HG03442 (cell line): ENCODE results near the gene NBPF1.
"Not testable (repeated sequence)": the region's sequence is repeated elsewhere in the genome, so short reads cannot be mapped to it uniquely, and the experiment has no call there.

Source experiments
- ATAC-seq: cut with Tn5 transposase; IDR thresholded peaks from one replicate; pipeline ENCODE4 v1.9.1; 2021; ENCODE audit warnings: mild to moderate bottlenecking, moderate library complexity; ENCODE audit not compliant: unreplicated experiment

NBPF1 gene

GRCh38 chr1:16557034-16557433 lies 56.3 kb downstream of the NBPF1 start:
- ATAC-seq, result not testable (repeated sequence)

GRCh38 chr1:16553244-16553643 lies 60.1 kb downstream of the NBPF1 start:
- not testable (repeated sequence) for ATAC-seq

DNA sequence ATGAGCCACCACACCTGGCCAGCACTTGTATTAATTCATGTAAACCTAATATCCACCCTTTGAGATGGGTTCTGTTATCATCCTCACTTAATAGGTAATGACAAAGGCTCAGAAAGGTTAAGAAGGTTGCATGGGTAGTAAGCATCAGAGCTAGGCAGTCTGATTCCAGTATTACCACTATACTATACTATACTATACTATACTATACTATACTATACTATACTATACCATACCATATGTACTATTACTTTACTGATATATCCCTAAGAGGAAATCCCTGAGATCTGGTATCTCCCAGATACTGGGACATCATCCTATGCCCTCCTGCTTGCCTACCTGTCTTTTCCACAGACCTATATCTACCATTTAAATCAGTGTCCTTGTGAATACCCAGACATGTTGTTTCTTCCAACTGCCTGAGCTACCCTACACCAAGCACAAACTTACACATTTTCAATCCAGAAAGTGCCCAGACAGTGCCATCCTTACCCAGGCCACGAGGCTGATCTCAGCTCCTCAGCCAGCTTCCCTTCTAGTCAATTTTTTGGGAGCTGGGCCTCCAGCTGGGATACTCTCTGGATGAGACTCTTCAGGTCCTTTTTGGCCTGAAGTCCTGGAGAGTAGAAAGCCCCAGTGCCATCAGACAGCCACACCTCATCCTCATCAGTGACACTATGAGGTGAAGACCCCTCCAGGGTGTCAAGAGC lies 63.0 kb downstream of the NBPF1 start:
- ATAC-seq, result not testable (repeated sequence)

DNA sequence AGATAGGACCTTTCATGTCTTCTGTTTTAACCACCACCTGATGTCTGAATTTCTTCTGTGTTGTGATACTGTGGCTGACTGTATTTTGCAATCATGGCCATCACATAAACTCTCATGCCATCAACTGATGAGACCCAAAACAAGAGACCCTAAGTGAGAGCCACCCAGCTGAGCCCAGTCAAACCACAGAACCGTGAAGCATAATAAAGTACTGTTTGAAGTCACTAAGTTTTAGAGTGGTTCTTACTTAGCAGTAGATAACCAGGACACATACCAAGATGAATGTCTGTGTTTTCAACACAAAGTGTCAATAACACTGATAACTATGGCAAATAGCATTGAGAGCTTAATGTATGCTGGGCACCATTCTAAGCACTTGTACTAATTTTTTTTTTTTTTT lies 63.8 kb downstream of the NBPF1 start:
- not testable (repeated sequence) for ATAC-seq

DNA sequence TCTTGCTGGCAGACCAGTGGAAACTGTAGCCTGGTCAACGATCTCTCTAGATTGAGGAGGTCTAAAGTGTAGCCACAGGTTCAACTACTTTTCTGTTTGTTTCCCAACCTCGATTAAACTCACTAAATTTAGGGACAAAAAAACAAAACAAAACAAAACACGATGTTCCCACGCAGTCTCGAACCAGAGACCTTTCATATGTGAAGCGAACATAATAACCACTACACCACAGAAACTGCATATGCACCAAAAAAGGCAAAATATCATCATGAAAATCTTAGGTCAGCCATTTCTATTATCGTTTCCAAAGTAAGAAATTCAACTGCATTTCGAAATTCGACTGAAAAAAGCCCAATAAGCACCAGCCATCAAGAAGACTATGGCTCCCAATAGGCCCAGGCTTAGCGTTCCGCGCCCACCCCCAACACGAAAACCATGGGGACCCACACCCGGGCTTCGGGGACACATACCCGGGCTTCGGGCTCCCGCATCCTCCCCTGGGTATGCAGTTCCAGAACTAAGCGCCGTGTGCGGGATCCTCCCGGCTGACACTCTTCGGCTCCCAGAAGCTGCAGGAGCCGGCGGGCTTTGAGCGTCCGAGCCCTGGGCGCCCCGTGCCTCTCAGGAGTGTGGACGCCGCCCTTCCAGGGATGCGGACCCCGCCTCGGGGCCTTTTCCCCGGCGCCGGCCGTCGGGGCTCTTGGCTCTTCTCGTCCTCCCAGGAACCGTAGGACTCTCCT lies 65.7 kb downstream of the NBPF1 start:
- not testable (repeated sequence) for ATAC-seq

DNA sequence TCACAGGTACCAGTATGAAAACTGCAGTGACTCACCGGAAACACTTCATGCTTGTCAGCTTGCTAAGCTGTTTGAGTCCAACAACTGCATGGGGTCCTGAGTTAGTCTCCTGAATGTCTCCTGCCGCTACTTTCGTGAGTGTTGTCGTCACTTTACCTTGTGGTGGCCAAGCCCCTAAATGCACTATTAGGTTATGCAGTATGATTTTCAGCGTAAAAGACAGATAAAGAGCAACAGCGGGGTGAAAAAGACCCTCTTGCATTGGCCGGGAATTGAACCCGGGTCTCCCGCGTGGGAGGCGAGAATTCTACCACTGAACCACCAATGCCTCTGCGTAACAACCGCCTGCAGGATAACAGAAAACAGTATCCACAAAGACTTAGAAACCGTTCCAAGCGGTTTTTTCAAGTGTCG lies 67.7 kb downstream of the NBPF1 start:
- ATAC-seq, result not testable (repeated sequence)

- ATAC-seq, result not testable (repeated sequence)
These were observed 72.9 kb downstream of the NBPF1 start for GRCh38 chr1:16540421-16540893.

GRCh38 chr1:16537528-16537927 lies 75.8 kb downstream of the NBPF1 start:
- not testable (repeated sequence) for ATAC-seq

DNA sequence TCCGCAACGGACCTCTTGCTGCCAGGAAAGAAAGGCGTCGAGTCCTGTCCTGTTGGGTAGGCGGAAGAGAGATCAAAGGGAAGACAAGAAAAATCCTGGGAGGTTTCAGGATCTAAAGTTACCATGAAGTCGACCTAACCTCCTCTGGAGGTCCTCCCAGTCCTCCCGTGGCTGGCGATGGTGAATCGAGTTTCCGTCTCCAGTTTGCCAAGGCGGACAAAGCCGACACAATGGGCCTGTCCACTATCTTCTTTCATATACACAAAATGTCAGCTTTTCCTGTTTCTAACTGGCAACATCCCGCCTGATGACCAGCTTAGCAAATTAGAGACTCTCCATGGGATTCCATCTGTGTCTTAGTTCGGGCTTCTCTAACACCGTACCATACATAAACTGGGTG lies 76.6 kb downstream of the NBPF1 start:
- not testable (repeated sequence) for ATAC-seq

DNA sequence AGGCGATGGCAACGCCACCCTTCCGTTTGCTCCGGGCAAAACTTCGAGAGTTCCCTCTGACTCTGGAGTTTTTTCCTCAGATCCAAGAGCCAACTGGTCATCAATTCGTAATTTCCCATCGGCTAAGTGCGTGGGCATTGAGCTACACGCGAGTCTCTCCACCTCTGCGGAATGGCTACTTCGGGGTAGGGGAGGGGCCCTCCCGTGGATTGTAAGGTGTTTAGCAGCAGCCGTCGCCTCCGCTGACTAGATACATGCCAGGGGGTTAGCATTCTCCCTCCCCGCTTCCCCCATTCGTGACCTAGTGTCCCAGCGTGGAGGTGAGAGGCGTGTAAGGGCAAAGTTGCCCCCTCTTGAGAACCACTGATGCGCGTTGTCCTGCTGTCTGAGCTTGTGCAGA lies 77.5 kb downstream of the NBPF1 start:
- ATAC-seq, result not testable (repeated sequence)

- not testable (repeated sequence) for ATAC-seq
These were observed 77.9 kb downstream of the NBPF1 start for GRCh38 chr1:16535487-16535886.

- not testable (repeated sequence) for ATAC-seq
These were observed 78.4 kb downstream of the NBPF1 start for GRCh38 chr1:16534829-16535456.

DNA sequence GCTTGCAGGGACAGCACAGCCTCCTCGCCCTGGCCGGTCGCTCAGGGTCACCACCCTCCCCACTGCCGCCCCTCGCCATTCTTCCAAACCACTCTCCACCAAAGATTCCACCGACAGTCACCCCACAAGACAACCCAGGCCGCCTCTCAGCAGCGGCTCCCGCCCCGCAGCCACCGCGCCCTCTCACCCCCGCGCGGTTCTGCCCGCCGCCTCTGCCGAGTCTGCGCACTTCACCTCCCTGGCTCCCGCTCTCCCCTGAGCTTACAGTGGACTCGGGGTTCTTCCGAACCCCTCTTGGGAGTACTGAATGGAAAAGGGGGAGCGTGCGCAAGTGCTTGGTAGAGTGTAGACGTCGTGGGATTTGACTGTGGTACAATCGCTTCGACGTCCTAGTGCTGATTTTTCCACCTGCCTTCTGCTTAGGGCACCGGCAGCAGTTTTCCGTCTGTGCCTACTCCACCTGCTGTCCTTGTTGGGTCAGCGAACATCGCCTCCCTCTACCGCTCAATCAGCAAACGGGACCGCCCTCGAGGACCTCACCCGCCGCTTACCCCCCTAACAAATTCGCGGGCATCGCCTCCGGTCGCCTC lies 79.0 kb downstream of the NBPF1 start:
- ATAC-seq, result not testable (repeated sequence)

GRCh38 chr1:16532235-16532991 lies 81.0 kb downstream of the NBPF1 start:
- not testable (repeated sequence) for ATAC-seq

GRCh38 chr1:16528338-16528737 lies 85.0 kb downstream of the NBPF1 start:
- not testable (repeated sequence) for ATAC-seq

- not testable (repeated sequence) for ATAC-seq
These were observed 87.6 kb downstream of the NBPF1 start for GRCh38 chr1:16525769-16526168.

- not testable (repeated sequence) for ATAC-seq
These were observed 91.7 kb downstream of the NBPF1 start for GRCh38 chr1:16521679-16522078.

DNA sequence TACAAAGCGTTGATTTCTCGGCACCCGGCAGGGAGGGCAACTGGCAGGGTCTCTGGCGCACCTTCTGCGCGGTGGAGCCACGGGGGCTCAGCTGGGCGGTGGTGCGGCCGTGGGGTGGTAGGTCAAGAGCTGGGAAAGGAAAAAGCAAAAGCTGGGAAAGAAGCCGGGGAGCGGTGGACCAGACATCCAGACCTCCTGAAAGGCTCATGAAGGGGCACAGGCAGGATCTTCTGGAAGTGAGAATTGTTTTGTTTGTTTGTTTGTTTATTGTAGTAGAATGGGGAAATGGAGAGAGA lies 92.1 kb downstream of the NBPF1 start:
- no peak for ATAC-seq

GRCh38 chr1:16520435-16521287 lies 92.7 kb downstream of the NBPF1 start:
- ATAC-seq, result not testable (repeated sequence)
